Neural progenitor cell (in vitro differentiated cells): Measurements from ENCODE around the gene MBLAC1. TPM values are rescaled to one million over a fixed set of nuclear protein-coding genes. Genes with fewer than 3 reads are reported as not detected.

ENCODE experiments used
- DNase-seq: peaks from one replicate; pipeline ENCODE4 v3.0.0-alpha.2; 2016; ENCODE audit warnings: low spot score
- H2AFZ ChIP-seq: fragments of 200-600 bp; sonication (generic); replicated peaks from 2 replicates; pipeline ENCODE4 v1.6.1; 2016; ENCODE audit warnings: antibody characterized with exemption
- H3F3A ChIP-seq: fragments of 200-600 bp; sonication (generic); 2 replicates; pipeline ENCODE4 v1.6.1; 2016; ENCODE audit warnings: antibody characterized with exemption, low read depth
- H3K27ac ChIP-seq: fragments of 200-600 bp; sonication (generic); 2 replicates; pipeline ENCODE4 v1.5.1; 2016; ENCODE audit warnings: mild to moderate bottlenecking
- H3K27me3 ChIP-seq: fragments of 200-600 bp; sonication (generic); 2 replicates; pipeline ENCODE4 v1.6.1; 2016; ENCODE audit warnings: mild to moderate bottlenecking, moderate library complexity
- H3K36me3 ChIP-seq: fragments of 200-600 bp; sonication (generic); 2 replicates; pipeline ENCODE4 v1.5.1; 2016
- H3K4me1 ChIP-seq: fragments of 200-600 bp; sonication (generic); 2 replicates; pipeline ENCODE4 v1.6.1; 2016; ENCODE audit warnings: mixed run types
- H3K4me2 ChIP-seq: fragments of 200-600 bp; sonication (generic); 2 replicates; pipeline ENCODE4 v1.6.1; 2016
- H3K4me3 ChIP-seq: fragments of 200-600 bp; sonication (generic); 2 replicates; pipeline ENCODE4 v1.5.1; 2016
- H3K79me2 ChIP-seq: fragments of 200-600 bp; sonication (generic); 2 replicates; pipeline ENCODE4 v1.6.1; 2016; ENCODE audit warnings: low read depth
- H3K9ac ChIP-seq: fragments of 200-600 bp; sonication (generic); 2 replicates; pipeline ENCODE4 v1.6.1; 2016
- H3K9me3 ChIP-seq: fragments of 200-600 bp; sonication (generic); 2 replicates; pipeline ENCODE4 v1.5.1; 2016; ENCODE audit warnings: low read depth
- H4K20me1 ChIP-seq: fragments of 200-600 bp; sonication (generic); 2 replicates; pipeline ENCODE4 v1.6.1; 2016; ENCODE audit warnings: low read depth
- H3K27ac Mint-ChIP-seq: 3 replicates; pipeline ENCODE4 v1.8.0; 2021; ENCODE audit warnings: mixed read lengths
- H3K27me3 Mint-ChIP-seq: 2 replicates; pipeline ENCODE4 v1.8.0; 2022; ENCODE audit warnings: low read depth, mild to moderate bottlenecking, inconsistent platforms, moderate library complexity, mixed read lengths; ENCODE audit not compliant: insufficient read depth
- H3K36me3 Mint-ChIP-seq: 3 replicates; pipeline ENCODE4 v1.8.0; 2021; ENCODE audit warnings: mixed read lengths
- H3K4me1 Mint-ChIP-seq: 3 replicates; pipeline ENCODE4 v1.8.0; 2021; ENCODE audit warnings: mixed read lengths
- H3K4me3 Mint-ChIP-seq: 3 replicates; pipeline ENCODE4 v1.8.0; 2021; ENCODE audit warnings: mild to moderate bottlenecking, moderate library complexity, mixed read lengths
- H3K9me3 Mint-ChIP-seq: 3 replicates; pipeline ENCODE4 v1.8.0; 2020; ENCODE audit warnings: mixed read lengths
- EZH2 ChIP-seq: fragments of 200-600 bp; sonication (generic); IDR thresholded peaks from 2 replicates; pipeline ENCODE4 v1.6.1; 2017; ENCODE audit warnings: antibody characterized with exemption, mild to moderate bottlenecking, moderate library complexity
- EZH2phosphoT487 ChIP-seq: fragments of 200-600 bp; sonication (generic); IDR thresholded peaks from 2 replicates; pipeline ENCODE4 v1.6.1; 2017; ENCODE audit warnings: antibody characterized with exemption
- total RNA-seq: library from RNA; depleted of rRNA; stranded (reverse); fragments of >200 nt; gene quantifications from 2 replicates; pipeline ENCODE4 v1.2.3, GENCODE V29; 2015; ENCODE audit warnings: low replicate concordance
- TF ChIP-seq, protein P1 (sequence below): fragments of 200-600 bp; sonication (generic); IDR thresholded peaks from 2 replicates; pipeline ENCODE4 v1.5.1; 2017; ENCODE audit warnings: antibody characterized with exemption, mild to moderate bottlenecking

MBLAC1 gene
- total RNA-seq, 1 donor from 2014 or later, result 1.6 TPM

- H3K4me1 Mint-ChIP-seq, result peaks cover 19% of the 10 kb centered on the region
- Histone ChIP-seq H3K9ac (no peak overlapping the region), H3K36me3 (no peaks in the 10 kb centered on the region), H3K27me3 (no peaks in the 10 kb centered on the region), H4K20me1 (peaks cover 26% of the 10 kb centered on the region), H3K4me3 (peak overlapping the region; percentile 96), H3K27ac (peak overlapping the region; percentile 40), H3F3A (peaks cover 24% of the 10 kb centered on the region), H3K4me2 (peak overlapping the region; percentile 96), H2AFZ (no peak overlapping the region), H3K79me2 (no peaks in the 10 kb centered on the region), H3K4me1 (no peaks in the 10 kb centered on the region), H3K9me3 (no peaks in the 10 kb centered on the region)
- no peaks in the 10 kb centered on the region for H3K9me3 Mint-ChIP-seq
- peak overlapping the region; percentile 54 for H3K27ac Mint-ChIP-seq
- H3K4me3 Mint-ChIP-seq, result peak overlapping the region; percentile 86
- H3K27me3 Mint-ChIP-seq, result peaks cover 16% of the 10 kb centered on the region
- peaks cover 3% of the 10 kb centered on the region for H3K36me3 Mint-ChIP-seq
- TF ChIP-seq, protein P1, sequence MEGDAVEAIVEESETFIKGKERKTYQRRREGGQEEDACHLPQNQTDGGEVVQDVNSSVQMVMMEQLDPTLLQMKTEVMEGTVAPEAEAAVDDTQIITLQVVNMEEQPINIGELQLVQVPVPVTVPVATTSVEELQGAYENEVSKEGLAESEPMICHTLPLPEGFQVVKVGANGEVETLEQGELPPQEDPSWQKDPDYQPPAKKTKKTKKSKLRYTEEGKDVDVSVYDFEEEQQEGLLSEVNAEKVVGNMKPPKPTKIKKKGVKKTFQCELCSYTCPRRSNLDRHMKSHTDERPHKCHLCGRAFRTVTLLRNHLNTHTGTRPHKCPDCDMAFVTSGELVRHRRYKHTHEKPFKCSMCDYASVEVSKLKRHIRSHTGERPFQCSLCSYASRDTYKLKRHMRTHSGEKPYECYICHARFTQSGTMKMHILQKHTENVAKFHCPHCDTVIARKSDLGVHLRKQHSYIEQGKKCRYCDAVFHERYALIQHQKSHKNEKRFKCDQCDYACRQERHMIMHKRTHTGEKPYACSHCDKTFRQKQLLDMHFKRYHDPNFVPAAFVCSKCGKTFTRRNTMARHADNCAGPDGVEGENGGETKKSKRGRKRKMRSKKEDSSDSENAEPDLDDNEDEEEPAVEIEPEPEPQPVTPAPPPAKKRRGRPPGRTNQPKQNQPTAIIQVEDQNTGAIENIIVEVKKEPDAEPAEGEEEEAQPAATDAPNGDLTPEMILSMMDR, result no peak
- TF ChIP-seq EZH2, result no peak
- no peak for TF ChIP-seq EZH2phosphoT487
- DNase-seq, result no peak
Measured at GRCh38 chr7:100159099-100159623, 32.4 kb downstream of the MBLAC1 start.

- H3K9me3 ChIP-seq, result no peaks in the 10 kb centered on the region
- H3K27me3 ChIP-seq, result no peaks in the 10 kb centered on the region
- Mint-ChIP-seq H3K4me3 (peak overlapping the region; percentile 86), H3K27me3 (peaks cover 16% of the 10 kb centered on the region), H3K36me3 (peaks cover 3% of the 10 kb centered on the region), H3K27ac (no peak overlapping the region), H3K4me1 (peaks cover 19% of the 10 kb centered on the region), H3K9me3 (no peaks in the 10 kb centered on the region)
- no peak overlapping the region for H3K4me3 ChIP-seq
- no peaks in the 10 kb centered on the region for H3K4me1 ChIP-seq
- no peak for DNase-seq
- H2AFZ ChIP-seq, result no peak overlapping the region
- peaks cover 24% of the 10 kb centered on the region for H3F3A ChIP-seq
- TF ChIP-seq, protein P1, result no peak
- no peak for TF ChIP-seq EZH2phosphoT487
- no peak for TF ChIP-seq EZH2
- no peaks in the 10 kb centered on the region for H3K36me3 ChIP-seq
- H4K20me1 ChIP-seq, result peaks cover 26% of the 10 kb centered on the region
- H3K79me2 ChIP-seq, result no peaks in the 10 kb centered on the region
- no peak overlapping the region for H3K27ac ChIP-seq
- no peak overlapping the region for H3K9ac ChIP-seq
- H3K4me2 ChIP-seq, result no peak overlapping the region
Measured at GRCh38 chr7:100160067-100160466, 33.3 kb downstream of the MBLAC1 start.

- no peak overlapping the region for H3K27ac ChIP-seq
- H2AFZ ChIP-seq, result no peak overlapping the region
- H3K9ac ChIP-seq, result no peak overlapping the region
- peaks cover 22% of the 10 kb centered on the region for H3F3A ChIP-seq
- H3K36me3 Mint-ChIP-seq, result no peaks in the 10 kb centered on the region
- H3K4me3 ChIP-seq, result no peak overlapping the region
- H3K9me3 ChIP-seq, result no peaks in the 10 kb centered on the region
- peaks cover under 1% of the 10 kb centered on the region for H4K20me1 ChIP-seq
- TF ChIP-seq EZH2phosphoT487, result no peak
- TF ChIP-seq, protein P1, result no peak
- no peak for TF ChIP-seq EZH2
- no peaks in the 10 kb centered on the region for H3K79me2 ChIP-seq
- H3K27me3 Mint-ChIP-seq, result peaks cover 26% of the 10 kb centered on the region
- no peaks in the 10 kb centered on the region for H3K36me3 ChIP-seq
- peaks cover 14% of the 10 kb centered on the region for H3K4me1 ChIP-seq
- peak overlapping the region; percentile 14 for H3K27ac Mint-ChIP-seq
- H3K4me2 ChIP-seq, result no peak overlapping the region
- no peaks in the 10 kb centered on the region for H3K9me3 Mint-ChIP-seq
- H3K27me3 ChIP-seq, result peaks cover 22% of the 10 kb centered on the region
- DNase-seq, result no peak
- H3K4me1 Mint-ChIP-seq, result peaks cover 27% of the 10 kb centered on the region
- H3K4me3 Mint-ChIP-seq, result no peak overlapping the region
Measured at GRCh38 chr7:100163006-100163531, 36.3 kb downstream of the MBLAC1 start.
